GM18505 (cell line): ENCODE measurements around the gene NUDT21.
"Not testable (repeated sequence)": the region's sequence is repeated elsewhere in the genome, so short reads cannot be mapped to it uniquely, and the experiment has no call there.

Experiments
- ATAC-seq: cut with Tn5 transposase; IDR thresholded peaks from one replicate; pipeline ENCODE4 v1.9.1; 2021; ENCODE audit not compliant: unreplicated experiment
- POLR2A ChIP-seq: IDR thresholded peaks from 4 replicates; pipeline ENCODE4 v1.6.1; 2011; ENCODE audit warnings: borderline replicate concordance; ENCODE audit not compliant: insufficient read depth, insufficient read length; ENCODE audit errors: extremely low read depth

The NUDT21 gene

GRCh38 chr16:56389554-56389953 is 61.6 kb downstream of the NUDT21 start:
- no peak for TF ChIP-seq POLR2A
- ATAC-seq = no peak

- TF ChIP-seq POLR2A = no peak
- ATAC-seq = no peak
Observed at GRCh38 chr16:56388209-56388608, 62.9 kb downstream of the NUDT21 start.

GRCh38 chr16:56387396-56387795 is 63.7 kb downstream of the NUDT21 start:
- no peak for TF ChIP-seq POLR2A
- no peak for ATAC-seq

- no peak for TF ChIP-seq POLR2A
- ATAC-seq = no peak
Observed at GRCh38 chr16:56384074-56384721, 66.9 kb downstream of the NUDT21 start.

- ATAC-seq = no peak
Observed at GRCh38 chr16:56382901-56383355, 68.2 kb downstream of the NUDT21 start.

GRCh38 chr16:56382459-56382858 is 68.7 kb downstream of the NUDT21 start:
- no peak for TF ChIP-seq POLR2A
- ATAC-seq = no peak

More at GRCh38 chr16:56382901-56383355, 68.2 kb downstream of the NUDT21 start:
- TF ChIP-seq POLR2A = no peak

GRCh38 chr16:56380778-56381485 is 70.2 kb downstream of the NUDT21 start:
- not testable (repeated sequence) for ATAC-seq
